HG02623 (cell line): ENCODE measurements around the gene MESP2.

Experiments
- ATAC-seq: cut with Tn5 transposase; IDR thresholded peaks from one replicate; pipeline ENCODE4 v1.9.1; 2021; ENCODE audit warnings: moderate library complexity; ENCODE audit not compliant: unreplicated experiment

The MESP2 gene

GRCh38 chr15:89812847-89813320 is 36.8 kb downstream of the MESP2 start:
- no peak for ATAC-seq

- ATAC-seq, result no peak
Measured at GRCh38 chr15:89813381-89814111, 37.4 kb downstream of the MESP2 start.

DNA sequence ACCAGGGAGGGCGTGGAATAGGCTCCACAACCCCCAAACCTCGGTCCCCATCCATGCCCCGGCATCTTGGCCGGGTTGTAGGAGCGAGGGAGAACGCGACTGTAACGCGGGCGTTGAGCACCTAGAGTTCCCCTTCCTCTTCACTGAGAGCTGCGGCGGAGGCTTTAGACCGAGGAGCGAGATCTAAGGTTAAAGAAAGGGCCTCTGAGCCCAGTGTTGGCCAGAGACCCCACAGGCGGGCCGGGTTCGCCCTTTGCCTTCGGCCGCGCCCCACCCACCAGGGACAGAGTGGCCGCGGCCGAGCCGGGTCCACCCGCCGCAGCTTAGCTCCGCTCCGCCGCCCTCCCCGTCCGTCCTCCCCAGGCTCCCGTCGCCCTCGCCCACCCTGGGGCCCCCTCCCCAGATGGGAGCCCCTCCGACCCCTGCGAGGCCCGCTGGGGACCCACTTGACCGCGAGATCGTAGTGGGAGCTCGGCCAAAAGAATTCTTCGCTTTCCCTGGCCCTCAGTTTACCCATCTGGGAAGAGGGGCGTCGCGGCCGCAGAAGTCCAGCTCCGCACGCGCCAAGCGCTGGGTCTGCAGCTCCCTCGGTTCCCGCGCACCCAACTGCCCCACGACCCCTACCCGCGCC is 38.1 kb downstream of the MESP2 start:
- no peak for ATAC-seq

DNA sequence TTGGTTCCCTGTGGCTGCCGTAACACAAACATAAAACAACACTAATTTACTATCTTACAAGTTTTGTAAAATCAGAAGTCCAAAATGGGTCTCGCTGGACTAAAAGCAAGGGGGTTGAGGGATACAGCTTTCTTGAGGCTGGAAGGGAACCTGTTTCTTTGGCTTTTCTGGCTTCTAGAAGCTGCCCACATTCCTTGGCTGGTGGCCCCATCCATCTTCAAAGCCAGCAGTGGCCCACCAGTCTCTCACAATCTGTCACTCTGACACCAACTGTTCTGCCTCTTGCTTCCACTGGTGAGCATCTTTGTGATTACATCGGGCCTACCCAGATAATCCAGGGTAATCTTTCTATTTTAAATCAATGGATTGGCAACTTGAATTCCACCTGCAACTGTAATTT is 39.6 kb downstream of the MESP2 start:
- ATAC-seq, result no peak

GRCh38 chr15:89817701-89818280 is 41.7 kb downstream of the MESP2 start:
- no peak for ATAC-seq

GRCh38 chr15:89818287-89818686 is 42.2 kb downstream of the MESP2 start:
- no peak for ATAC-seq

DNA sequence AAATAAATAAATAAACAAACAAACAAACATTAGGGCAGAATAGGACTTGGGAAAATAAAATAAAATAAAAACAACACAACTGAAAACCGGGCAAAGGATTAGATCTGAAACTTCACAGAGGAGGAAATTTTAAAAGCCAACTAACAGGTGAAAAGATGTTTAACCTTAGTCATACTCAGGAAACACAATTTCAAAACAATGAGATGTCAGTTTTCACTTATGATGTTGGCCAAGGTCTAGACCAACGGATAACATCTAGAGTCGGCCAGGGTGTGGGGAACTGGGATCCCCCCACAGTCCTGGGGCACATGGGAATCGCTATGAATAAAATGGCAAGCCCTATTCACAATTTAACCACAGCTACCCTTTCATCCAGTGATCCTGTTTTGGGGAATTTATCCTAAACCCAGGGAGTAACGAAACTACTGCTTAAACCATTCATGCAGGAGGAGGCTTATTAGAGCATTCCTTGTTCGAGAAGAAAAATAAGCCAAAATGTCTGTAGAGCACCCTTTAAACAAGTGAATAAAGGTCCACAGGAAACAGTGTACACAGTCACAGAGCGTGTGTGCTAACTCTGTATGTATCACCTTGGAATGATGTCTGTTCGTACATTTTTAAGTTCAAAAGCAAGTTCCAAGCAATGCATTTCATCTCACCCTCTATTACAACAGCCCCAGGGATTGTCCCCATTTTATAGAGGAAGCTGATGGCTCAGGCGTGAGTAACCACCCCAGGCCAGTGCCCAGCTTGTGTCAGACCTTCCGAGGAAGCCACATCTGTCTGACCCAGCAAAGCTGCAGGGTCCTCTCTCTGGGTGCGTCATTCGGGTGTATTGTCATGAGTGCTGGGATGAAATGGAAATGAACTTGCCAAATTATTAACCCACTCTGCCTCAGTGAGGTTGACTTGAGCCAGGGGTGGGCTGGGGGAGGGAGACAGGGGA is 44.8 kb downstream of the MESP2 start:
- no peak for ATAC-seq

- no peak for ATAC-seq
Measured at GRCh38 chr15:89822026-89822425, 45.9 kb downstream of the MESP2 start.

DNA sequence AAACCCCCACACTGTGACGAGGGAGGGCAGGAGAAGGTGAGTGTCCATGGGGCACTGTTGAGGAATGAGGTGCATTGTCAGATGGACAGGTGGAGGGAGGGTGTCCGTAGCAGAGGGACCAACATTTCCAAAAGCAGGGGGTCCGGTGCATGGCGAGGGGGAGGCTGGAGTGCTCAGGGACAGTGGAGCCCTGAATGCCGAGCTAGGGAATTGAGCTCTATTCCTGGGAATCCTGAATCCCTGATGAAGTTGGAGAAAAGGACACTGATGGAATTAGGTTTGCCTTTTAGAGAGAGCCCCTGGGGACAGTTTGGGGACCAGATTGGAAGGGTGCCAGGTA is 46.4 kb downstream of the MESP2 start:
- ATAC-seq, result no peak

DNA sequence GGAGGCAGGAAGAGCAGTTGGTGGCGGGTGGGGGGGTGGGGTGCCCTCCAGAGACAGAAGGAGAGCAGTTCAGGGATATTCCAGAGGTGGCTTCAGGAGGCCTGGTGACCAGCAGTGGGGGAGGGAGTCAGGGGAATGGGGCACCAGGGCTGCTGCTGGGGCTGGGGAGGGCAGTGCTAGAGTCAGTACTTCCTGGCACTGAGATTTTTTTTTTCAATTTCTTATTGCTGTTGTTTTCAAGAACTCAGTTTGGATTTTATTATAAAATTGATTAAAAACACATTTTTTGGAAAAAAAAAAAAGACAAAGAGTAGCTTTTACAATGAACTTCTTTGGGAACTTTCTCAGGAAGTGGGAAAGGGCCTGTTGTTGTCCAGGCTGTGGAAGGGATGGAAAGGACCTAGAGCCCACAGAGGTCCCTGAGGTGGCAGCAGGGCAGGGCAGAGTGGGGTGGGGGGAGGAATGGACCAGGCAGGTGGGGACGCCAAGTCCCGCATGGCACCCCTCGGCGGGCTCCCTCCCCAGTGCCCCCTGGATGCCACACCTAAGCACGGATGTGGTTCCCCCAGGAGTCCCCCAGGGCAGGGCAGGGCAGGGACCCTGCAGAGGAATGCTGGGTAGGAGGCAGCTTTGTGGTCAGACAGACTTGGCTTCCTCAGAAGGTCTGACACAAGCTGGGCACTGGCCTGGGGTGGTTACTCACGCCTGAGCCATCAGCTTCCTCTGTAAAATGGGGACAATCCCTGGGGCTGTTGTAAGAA is 47.0 kb downstream of the MESP2 start:
- ATAC-seq, result no peak

GRCh38 chr15:89823836-89824606 is 47.9 kb downstream of the MESP2 start:
- ATAC-seq, result no peak

DNA sequence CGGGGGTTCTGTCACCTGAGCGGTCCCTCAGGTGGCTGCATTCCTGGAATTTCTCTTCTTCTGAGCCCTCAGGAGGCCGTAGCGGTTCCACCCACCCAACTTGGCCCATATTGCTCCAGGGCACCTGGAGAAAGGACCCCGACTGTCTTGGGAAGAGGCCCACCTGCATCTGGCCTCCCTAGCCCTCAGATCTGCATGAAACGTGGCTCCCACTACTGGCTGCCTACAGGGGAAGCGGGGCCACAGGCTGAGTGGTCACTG is 48.4 kb downstream of the MESP2 start:
- ATAC-seq, result no peak

- no peak for ATAC-seq
Measured at GRCh38 chr15:89825271-89825940, 49.3 kb downstream of the MESP2 start.

- no peak for ATAC-seq
Measured at GRCh38 chr15:89826671-89827655, 50.8 kb downstream of the MESP2 start.

DNA sequence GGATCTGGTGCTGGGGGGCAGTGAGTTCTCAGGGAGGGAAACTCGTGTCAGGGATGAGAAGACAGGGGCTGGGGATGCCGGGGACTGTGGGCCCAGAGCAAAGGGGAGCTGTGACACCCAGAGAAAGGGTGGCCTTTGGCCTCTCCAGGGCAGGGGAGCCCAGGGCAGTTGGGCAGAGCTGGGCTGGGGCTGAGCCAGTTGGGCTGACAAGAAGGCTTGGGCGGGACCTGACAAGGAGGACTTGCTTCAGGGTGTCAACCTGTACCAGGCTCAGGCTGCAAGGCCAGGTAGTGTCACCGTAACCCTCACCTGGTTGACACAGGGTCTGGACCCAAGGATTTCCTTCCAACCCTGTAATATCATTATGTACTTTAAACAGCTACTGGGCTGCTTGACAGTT is 51.7 kb downstream of the MESP2 start:
- ATAC-seq, result no peak
